T follicular helper cell (primary cell): Measurements from ENCODE around the gene UGT2B17.
A peak's percentile ranks its signal among the peaks of the same experiment; 100 is the strongest.
"Not testable (repeated sequence)": the region's sequence is repeated elsewhere in the genome, so short reads cannot be mapped to it uniquely, and the experiment has no call there.

Experiments
- DNase-seq: peaks from one replicate; pipeline ENCODE4 v3.0.0-alpha.2; 2020; ENCODE audit warnings: low read depth

The UGT2B17 gene

DNA sequence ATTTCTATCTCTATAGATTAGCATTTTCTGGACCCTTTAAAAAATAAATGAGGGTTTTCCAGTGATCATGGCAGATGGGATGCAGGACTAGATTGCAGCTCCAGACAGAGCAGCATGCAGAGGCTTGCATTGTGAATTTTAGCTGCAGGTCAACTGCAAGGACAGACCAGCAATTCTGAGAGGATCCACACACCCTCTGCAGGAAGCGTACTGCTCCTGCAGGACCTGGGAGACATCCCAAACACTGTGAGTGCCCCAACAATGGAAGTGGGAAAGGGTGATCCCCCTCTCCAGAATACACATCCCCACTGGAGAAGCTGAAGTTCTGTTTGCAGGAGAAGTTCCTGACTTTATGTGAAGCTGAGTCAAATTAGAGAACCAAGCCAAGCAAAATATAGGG lies 7.1 kb downstream of the UGT2B17 start:
- DNase-seq: not testable (repeated sequence)

- not testable (repeated sequence) for DNase-seq
Observed at GRCh38 chr4:68568535-68568934, 7.6 kb downstream of the UGT2B17 start.

- not testable (repeated sequence) for DNase-seq
Observed at GRCh38 chr4:68566364-68566763, 9.8 kb downstream of the UGT2B17 start.

DNA sequence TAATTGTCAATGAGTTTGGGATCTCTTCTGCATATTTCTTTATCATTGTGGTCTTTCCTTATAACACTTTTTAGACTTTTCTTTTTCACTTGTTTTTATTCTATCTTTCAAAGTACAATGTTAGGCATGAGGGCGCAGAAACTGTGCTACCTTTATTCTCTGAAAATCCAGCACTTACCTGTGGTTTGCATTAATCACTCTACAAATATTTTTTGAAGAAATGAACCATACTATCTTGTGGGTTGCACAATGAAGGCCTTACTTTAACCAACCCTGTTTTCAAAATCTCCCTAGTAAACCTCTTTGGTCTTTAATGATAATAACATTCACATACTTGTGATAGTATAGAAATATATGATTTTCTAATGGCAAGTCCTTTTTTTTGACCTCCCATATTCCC lies 11.0 kb downstream of the UGT2B17 start:
- not testable (repeated sequence) for DNase-seq

GRCh38 chr4:68560364-68561070 lies 15.6 kb downstream of the UGT2B17 start:
- DNase-seq: not testable (repeated sequence)

DNA sequence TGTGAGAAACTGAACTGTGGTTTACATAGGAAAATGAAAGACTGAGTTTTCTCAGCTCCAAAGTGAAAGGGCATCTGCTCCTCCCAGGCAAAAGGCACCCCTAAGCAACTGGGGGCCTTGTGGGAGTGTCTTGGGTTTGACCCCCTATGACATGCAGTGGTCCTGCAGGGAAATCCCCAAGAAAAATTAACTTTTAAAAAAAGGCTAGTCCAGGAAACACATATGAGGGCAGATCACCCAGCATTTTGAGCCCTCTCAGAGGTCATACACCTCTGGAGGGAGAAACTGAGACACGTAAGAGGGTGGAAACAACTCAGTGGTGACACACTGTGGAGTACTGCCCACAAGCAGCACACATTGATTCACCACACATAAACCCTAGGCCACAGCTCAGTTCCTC lies 22.3 kb downstream of the UGT2B17 start:
- not testable (repeated sequence) for DNase-seq

DNA sequence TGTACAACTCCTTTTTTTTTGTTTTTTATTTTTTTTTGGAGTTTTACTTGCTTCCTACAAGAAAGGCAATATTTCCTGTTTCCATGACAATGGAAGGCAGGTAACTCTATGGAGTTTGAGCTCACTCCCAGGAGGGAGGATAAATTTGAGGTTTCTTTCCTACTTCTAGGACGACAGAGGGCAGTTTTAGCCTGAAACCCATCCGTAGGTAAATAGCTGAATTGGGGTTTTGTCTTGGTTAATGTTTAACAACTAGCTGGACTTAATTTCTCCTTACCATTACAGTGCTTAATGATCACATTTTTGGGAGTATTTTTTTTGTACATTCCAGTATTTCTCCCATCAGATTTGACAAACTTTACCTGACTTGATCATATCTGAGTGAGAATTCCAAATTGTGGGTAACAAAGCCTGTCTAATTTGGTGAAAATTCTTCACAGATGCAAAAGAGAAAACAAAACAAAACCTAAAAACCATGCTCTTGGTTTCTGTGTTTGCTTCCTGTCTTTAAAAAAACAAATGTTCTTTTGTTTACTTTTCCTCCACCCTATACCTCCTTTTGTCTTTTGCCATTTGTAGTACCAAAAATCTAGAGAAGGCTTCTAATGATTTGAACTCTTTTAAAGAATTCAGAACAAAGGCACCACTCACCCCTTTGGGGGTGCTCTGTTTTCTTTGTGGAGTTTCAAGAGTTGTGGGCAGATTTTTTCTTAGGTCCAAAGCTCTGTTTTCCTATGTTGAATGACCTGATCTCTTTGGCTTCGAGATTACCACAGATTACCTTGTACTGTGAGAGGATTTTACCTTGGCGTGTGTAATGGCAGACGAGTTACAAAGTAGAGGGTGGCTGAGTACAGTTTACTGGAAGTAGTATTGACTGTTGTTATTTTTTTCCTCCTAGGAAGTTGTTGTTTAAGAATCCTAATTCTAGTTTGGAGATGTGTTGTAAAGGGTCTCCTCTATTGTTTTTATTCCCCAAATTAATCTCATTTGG lies 23.0 kb downstream of the UGT2B17 start:
- not testable (repeated sequence) for DNase-seq

DNA sequence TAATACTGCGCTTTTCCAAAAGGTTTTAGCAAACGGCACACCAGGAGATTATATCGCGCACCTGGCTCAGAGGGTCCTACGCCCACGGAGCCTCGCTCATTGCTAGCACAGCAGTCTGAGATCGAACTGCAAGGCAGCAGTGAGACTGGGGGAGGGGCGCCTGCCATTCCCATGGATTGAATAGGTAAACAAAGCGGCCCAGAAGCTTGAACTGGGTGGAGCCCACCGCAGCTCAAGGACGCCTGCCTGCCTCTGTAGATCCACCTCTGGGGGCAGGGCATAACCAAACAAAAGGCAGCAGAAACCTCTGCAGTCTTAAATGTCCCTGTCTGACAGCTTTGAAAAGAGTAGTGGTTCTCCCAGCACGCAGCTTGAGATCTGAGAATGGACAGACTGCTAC lies 33.4 kb downstream of the UGT2B17 start:
- DNase-seq: not testable (repeated sequence)

GRCh38 chr4:68536375-68536774 lies 39.7 kb downstream of the UGT2B17 start:
- no peak for DNase-seq

DNA sequence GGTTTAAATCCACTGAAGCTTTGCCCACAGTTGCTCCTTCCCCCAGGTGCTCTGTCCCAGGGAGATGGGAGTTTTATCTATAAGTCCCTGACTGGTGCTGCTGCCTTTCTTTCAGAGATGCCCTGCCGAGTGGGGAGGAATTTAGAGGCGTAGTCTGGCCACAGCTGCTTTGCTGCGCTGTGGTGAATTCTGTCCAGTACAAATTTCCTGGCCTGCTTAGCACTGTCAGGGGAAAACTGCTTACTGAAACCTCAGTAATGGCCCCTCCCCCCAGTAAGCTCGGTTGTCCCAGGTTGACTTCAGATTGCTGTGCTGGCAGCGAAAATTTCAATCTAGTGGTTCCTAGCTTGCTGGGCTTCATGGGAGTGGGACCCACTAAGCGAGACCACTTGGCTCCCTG lies 40.1 kb downstream of the UGT2B17 start:
- no peak for DNase-seq

DNA sequence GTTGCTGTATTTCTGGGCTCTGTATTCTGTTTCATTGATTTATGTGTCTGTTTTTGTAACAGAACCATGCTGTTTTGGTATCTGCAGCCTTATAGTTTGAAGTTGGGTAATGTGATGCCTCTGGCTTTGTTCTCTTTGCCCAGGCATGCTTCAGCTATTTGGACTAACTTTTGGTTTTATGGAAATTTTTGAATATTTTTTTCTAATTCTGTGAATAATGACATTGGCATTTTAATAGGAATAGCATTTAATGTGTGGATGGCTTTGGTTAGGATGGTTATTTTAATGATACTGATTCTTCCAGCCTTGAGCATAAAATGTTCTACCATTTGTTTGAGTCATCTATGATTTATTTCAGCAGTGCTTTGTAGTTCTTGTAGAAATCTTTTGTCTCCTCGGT lies 53.9 kb downstream of the UGT2B17 start:
- not testable (repeated sequence) for DNase-seq

GRCh38 chr4:68520985-68521384 lies 55.1 kb downstream of the UGT2B17 start:
- DNase-seq: no peak

DNA sequence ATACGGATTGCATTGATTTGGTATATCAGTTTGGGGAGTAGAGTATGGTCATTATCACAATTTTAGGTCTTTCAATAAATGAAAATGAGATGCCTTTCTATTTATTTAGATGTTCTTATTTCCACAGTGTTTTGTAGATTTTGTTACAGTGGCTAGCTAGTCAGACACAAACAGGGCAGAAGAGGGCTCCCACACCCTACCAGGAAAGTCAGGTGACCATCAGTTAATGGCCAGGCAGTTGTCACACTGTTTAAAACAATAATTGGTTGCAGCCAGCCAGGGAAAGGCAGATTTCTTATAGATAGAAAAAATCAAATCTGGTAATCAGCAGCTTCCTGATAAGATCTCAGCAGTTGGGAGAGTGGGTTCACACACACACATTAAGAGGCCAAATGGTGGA lies 57.2 kb downstream of the UGT2B17 start:
- DNase-seq: no peak

GRCh38 chr4:68505452-68505851 lies 70.7 kb downstream of the UGT2B17 start:
- DNase-seq: not testable (repeated sequence)

DNA sequence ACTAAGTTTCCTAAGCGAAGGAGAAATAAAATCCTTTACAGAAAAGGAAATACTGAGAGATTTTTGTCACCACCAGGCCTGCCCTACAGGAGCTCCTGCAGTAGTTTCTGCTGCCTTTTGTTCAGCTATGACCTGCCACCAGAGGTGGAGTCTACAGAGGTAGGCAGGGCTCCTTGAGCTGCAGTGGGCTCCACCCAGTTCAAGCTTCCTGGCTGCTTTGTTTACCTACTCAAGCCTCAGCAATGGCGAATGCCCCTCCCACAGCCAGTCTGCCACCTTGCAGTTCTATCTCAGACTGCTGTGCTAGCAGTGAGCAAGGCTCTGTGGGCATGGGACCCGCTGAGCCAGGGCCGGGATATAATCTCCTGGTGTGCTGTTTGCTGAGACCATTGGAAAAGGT lies 71.3 kb downstream of the UGT2B17 start:
- not testable (repeated sequence) for DNase-seq

GRCh38 chr4:68503462-68503861 lies 72.7 kb downstream of the UGT2B17 start:
- DNase-seq: not testable (repeated sequence)

DNA sequence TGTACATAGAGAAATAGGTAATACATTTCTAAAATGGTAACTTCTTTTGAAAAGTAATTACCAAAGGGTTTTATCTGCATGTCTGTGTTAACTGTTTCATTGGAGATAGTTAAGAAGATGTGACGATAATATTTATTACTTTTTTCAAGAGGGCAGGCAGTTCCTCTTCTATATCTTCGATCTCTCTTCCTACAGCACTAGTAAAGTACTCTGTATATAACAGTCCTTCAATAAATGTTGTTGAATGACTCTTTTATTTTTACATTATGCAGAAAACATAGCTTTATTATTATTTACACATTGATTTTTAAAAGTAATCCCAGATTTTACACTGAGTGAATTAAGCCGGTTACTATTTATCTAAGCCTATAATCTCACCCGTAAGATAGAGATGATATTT lies 77.1 kb downstream of the UGT2B17 start:
- no peak for DNase-seq

GRCh38 chr4:68498413-68499007 lies 77.6 kb downstream of the UGT2B17 start:
- peak; percentile 35 for DNase-seq

- no peak for DNase-seq
Observed at GRCh38 chr4:68494688-68495087, 81.4 kb downstream of the UGT2B17 start.

GRCh38 chr4:68490826-68491457 lies 85.2 kb downstream of the UGT2B17 start:
- no peak for DNase-seq

- DNase-seq: no peak
Observed at GRCh38 chr4:68489338-68489737, 86.8 kb downstream of the UGT2B17 start.
